RCC 7860 (cell line): ENCODE results near the gene PDE3B.
"Not testable (repeated sequence)": the region's sequence is repeated elsewhere in the genome, so short reads cannot be mapped to it uniquely, and the experiment has no call there.

ENCODE experiments used
- DNase-seq: peaks from one replicate; pipeline ENCODE4 v3.0.0-alpha.2; 2015; ENCODE audit warnings: low spot score
- FAIRE-seq: peaks from 2 replicates; lab custom pipeline; 2012; peaks lifted over from hg19 to GRCh38; lab: Jason Lieb, UNC

Gene PDE3B

DNA sequence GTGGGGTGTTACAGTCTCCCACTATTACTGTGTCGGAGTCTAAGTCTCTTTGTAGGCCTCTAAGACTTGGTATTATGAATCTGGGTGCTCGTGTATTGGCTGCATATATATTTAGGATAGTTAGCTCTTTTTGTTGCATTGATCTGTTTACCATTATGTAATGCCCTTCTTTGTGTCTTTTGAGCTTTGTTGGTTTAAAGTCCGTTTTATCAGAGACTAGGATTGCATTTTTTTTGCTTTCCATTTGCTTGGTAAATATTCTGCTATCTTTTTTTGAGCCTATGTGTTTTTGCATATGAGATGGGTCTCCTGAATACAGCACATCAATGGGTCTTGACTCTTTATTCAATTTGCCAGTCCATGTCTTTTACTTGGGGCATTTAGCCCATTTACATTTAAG is 97.6 kb downstream of the PDE3B start:
- no peak for FAIRE-seq
- no peak for DNase-seq

DNA sequence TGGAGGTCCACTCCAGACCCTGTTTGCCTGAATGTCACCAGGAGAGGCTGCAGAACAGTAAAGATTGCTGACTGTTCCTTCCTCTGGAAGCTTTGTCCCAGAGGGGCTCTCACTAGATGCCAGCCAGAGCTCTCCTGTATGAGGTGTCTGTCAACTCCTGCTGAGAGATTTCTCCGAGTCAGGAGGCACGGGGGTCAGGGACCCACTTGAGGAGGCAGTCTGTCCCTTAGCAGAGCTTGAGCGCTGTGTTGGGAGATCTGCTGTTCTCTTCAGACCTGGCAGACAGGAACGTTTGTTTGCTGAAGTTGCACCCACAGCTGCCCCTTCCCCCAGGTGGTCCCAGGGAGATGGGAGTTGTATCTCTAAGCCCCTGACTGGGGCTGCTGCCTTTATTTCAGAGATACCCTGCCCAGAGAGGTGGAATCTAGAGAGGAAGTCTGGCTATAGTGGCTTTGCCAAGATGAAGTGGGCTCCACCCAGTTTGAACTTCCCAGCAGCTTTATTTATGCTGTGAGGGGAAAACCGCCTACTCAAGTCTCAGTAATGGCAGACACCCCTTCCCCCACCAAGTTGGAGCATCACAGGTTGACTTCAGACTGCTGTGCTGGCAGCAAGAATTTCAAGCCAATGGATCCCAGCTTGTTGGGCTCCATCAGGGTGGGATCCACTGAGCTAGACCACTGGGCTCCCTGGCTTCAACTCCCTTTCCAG is 99.4 kb downstream of the PDE3B start:
- DNase-seq, result no peak
- FAIRE-seq, result no peak

DNA sequence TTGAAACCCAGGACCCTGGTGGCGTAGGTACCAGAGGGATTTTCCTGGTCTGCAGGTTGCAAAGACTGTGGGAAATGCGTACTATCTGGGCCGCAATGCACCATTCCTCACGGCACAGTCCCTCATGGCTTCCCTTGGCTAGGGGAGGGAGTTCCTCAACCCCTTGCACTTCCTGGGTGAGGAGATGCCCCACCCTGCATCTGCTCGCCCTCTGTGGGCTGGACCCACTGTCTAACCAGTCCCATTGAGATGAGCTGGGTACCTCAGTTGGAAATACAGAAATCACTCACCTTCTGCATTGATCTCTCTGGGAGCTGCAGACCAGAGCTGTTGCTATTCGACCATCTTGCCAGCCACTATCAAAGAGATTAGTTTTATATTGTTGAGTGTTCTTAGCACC is 100.1 kb downstream of the PDE3B start:
- FAIRE-seq, result not testable (repeated sequence)

DNA sequence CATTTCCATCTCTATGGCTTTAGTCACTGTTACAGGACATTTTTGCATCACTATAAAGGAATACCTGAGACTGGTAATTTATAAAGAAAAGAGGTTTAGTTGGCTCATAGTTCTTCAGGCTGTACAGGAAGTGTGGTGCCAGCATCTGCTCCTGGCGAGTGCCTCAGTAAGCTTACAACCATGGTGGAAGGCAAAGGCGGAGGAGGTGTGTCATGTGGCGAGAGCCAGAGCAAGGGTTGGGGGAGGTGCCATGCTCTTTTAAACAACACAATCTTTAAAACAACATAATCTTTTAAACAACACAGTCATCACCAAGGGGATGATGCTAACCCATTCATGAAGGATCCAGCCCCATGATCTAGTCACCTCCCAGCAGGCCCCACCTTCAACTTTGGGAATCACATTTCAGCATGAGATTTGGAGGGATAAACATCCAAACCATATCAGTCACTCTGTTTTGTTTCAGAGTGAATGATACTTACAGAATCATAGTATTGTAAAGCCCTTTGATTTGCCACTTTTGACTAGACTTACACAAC is 103.3 kb downstream of the PDE3B start:
- FAIRE-seq, result no peak

More for the DNA sequence above, 100.1 kb downstream of the PDE3B start:
- not testable (repeated sequence) for DNase-seq

DNA sequence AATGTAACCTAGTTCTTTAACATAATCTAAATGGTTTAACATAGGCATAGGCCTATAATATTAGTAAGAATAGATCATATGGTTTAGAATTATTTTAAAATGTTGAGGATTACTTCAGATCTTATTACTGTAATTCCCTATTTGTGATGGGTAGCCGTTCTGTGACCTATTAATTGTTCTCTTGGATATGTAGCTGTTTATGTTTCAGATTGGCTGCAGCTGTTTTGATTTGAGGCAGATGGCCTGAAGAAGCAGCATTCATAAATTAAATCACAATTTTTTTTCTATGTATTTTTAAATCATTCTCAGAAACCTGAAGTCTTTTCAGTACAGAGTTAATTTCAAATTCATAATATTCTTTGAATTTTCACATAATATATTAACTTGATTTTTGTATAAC is 104.5 kb downstream of the PDE3B start:
- DNase-seq (no peak), FAIRE-seq (no peak)

More for the DNA sequence above, 103.3 kb downstream of the PDE3B start:
- no peak for DNase-seq

DNA sequence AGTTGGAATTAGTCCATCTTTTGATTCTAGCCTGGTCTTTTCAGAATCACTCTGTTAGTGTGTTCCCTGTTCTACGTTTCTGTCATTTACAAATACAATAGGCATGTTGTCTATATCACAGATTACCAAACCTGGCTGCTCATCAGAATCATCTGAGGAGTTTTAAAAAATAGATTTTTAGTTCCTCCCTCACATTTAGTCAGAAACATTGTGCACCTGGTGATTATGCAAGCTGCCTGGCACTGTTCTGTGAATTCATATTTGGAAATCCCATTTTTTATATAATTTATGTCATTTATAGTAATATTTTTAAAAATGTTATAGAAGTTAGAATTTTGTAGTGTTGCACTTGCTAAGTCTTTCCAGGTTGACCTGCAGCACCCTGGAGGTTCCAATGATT is 107.3 kb downstream of the PDE3B start:
- no peak for DNase-seq
- no peak for FAIRE-seq

DNA sequence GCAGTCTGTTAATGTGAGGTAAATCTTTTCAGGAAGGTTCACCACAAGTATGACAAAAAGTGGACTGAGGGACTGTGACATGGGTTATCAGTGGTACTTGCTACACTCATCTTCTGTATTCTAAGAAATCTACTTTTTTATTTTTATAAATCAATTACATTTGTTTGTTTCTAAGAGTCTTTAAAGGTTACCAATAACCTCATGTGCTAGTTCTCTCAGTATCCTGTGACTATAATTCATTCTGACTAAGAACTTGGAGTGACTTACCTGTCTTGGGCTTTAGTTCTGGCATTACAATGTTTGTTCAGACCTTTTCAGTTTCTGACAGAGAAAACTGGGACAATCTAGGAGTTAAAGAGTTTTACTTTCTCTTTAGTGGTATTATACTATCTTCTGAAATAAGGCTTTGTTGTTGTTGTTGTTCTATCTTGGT is 108.4 kb downstream of the PDE3B start:
- FAIRE-seq (no peak), DNase-seq (no peak)

DNA sequence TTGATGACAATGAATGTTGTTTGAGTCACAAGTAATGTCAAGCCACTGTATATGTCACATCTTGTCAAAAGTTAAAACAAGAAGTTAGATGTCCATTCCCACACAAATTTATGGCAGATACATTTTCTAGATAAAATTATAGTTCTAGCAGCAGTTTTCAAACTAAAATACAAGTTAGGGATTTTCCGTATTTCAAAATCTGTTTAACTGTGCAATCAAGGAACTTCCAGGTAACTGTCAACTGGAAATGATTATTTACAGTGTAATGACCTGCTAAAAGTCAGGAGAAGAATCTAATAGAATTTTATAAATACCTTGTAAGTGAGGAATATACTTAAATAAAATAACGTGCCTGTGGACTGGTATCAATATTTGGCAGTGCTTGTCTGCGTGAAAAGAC is 111.5 kb downstream of the PDE3B start:
- FAIRE-seq, result no peak
- DNase-seq, result no peak

DNA sequence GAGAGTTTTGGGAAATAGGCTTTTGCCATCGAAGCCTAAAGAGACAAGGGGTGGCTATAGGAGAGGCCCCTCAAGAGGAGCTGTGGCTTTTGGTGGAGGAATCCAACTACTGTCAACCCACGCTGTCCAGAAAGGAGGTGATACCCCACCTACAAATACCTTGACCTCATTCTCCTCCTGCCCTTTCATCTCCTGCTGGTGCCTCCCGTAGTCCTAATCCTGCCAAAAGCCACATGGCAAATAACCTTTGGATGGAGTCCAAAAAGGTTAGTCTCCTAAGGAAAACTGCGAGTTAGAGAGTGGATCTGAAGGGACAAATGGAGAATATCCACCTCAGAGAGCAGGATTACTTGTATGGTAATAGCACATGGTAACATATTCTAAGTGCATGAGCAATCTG is 112.7 kb downstream of the PDE3B start:
- DNase-seq (no peak), FAIRE-seq (no peak)

DNA sequence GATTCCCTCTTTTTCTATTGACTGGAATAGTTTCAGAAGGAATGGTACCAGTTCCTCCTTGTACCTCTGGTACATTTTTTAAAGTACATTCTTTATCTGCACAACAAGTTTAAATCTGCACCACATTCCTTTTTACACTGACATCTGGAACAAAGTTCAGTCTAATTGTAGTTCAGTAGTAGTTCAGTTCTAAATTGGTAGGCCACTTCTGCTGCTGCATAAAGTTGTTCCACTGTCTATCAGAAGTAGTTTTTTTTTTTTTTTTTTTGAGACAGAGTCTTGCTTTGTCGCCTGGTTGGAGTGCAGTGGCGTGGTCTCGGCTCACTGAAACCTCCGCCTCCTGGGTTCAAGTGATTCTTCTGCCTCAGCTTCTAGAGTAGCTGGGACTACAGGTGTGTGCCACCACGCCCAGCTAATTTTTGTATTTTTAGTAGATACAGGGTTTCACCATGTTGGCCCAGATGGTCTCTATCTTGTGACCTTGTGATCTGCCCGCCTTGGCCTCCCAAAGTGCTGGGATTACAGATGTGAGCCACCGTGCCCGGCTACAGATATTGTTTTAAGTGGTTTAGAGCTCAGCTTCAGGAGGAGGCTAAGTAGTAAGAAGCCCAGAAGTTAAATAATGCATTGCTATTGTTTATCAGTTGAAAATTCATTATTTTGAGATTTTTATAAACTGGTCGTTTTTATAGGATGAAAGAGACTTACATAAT is 115.9 kb downstream of the PDE3B start:
- not testable (repeated sequence) for FAIRE-seq, DNase-seq

DNA sequence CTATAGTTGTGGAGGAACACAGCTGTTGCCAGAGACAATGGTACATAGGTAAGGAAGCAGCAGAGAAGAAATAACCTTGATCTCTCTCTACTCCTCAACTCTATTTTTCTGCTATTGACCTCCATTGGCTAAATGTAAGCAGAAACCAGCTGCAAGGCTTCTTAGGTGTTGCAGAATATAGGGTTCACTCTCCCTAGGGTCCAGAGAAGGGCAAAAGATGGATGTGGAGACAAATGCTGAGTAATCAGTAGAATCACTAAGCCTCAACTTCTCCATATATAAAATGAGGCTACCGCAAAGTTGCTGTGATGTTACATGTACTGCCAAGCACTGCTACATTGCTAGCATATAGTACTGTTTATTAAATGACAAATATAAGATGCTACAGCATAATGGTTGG is 120.6 kb downstream of the PDE3B start:
- FAIRE-seq (no peak), DNase-seq (no peak)

DNA sequence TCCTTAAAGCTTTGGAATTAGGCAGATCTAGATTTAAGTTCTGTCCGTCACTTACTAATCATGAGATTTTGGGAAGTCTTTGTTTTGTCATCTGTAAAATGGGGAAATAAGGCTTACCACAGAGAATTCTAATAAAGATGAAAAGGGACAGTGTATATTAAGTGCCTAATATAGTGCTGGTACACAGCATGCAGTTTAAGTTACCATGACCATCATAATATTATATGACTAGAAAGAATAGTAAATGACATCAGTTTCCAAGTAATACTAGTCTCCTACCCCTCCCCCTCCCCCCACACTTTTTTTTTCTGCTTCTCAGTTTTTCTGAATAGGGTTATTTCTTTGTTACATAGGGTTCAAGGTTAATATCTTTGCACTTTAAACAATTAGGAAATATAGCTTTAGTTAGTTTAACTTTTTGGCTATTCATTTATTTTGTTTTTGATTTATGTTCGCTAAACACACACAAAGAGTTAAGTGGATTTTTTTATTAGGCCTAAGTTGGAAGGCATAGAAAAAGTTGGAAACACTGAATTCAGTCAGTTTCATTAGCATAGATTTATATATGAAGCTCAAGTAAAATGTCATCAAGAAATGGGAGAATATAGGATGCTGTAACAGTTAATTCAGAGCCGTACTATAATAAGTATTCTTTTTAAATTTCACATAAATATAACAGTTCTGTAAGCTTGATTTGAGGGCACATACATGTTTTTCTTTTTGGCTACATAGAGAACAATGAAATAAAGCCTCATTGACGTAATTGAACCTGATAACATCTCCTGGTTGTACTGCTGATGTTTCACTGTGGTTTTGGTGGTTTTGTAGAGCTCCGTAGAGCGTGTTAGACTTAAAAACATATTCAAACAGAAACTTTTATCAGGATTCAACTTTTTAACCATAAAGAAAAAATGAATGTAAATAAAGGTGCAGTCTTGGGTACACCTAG is 121.2 kb downstream of the PDE3B start:
- no peak for FAIRE-seq
- DNase-seq, result no peak

DNA sequence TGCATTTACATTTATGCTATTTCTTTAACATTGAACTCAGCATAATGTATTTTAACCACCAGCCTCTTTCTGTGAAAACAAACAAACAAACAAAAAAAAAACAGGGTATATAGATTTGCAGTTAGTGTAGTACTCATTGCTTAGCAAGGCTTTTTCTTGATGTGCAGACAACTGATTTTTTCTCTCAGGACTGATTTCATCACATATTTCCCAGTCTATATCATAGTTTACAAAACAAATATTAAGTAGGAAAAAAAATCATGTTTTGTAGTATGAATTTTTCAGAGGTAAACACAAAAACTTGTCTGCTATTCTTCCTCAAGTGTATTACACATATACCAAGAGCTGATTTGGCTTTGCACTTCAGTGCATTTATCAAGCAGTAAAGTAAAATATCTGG is 123.0 kb downstream of the PDE3B start:
- FAIRE-seq (no peak), DNase-seq (no peak)

DNA sequence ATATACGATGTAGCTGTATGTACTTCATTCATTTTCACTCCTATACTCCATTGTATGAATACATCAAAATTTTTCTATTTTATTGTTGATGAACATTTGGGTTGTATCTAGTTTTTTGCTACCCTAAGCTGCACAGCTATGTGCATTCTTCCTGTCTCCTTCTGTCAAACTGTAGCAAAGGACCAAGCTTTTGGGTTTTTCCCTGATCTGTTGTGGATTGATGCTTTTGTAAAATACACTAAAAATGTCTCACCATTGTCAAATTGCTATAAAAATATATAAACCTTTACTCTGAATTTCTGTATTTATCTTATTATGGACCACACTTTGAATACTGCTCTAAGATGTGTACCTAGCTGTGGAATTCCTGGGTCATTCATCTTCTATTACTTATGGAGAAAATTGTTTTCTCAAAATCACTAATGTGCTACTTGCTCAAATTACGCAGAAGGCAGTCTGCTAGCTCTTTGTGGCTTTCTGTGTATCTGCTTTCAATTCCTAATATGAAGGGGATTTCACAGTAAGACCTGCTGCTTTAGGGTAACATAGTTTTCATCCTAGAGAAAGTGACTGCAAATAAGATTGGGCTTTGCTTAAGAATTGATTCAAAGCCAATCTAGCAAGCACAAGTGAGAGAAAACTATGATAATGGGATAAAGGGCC is 125.1 kb downstream of the PDE3B start:
- FAIRE-seq, result no peak

DNA sequence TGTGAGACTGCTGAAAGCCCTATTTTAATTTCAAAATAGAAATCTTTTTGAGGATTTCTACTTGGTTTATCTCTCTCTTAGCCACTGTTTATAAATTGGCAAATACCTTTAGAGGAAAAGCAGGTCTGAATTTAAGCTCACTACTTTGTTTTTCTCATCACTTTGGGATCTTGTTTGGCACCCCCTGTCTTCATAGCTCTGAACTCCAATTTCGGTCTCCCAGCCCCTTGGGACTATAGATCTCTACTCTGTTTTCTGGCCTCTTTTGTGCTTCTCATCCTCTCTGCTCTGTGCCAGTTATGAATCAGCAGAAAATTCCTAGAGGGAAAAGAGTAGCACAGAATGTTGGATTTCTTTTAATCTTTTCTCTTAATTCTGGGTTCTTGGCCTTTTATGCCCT is 130.2 kb downstream of the PDE3B start:
- FAIRE-seq (no peak), DNase-seq (no peak)

More for the DNA sequence above, 125.1 kb downstream of the PDE3B start:
- no peak for DNase-seq

DNA sequence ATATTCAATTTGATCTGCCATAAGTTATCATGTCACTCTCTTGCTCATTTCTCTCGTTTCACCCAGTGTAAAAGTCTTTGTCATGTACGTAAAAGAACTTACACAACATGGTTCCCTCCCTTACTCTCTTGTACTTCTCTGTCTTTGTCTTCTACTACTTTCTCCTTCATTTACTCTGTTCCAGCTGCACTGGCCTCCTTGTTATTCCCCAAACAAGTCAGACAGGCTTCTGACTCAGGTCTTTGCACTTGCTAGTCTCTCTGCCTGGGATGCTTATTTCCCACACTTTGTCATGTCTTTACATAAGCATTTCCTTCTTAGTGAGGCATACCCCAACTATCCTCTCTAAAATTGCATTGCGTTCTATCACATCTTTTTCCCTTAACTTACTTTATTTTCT is 131.1 kb downstream of the PDE3B start:
- no peak for FAIRE-seq
- DNase-seq, result no peak

DNA sequence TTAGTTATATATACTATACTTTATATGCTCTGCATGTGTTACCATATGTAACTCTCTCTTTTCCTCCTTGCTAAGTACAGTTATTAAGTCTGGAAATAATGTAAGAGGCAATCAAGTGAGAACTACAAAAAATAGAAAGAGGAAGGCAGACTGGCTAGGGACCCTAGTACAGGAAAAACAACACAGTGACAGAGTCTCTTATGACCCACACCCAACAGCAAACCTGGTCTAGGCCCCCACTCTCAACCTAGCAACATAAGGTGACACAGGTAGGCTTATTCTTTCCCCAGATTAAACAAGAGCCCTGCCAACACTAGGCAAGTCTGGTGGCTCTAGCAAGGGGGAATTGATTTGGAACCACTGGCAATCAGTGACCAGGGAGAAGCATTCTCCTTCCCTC is 132.3 kb downstream of the PDE3B start:
- no peak for FAIRE-seq
- DNase-seq, result no peak

DNA sequence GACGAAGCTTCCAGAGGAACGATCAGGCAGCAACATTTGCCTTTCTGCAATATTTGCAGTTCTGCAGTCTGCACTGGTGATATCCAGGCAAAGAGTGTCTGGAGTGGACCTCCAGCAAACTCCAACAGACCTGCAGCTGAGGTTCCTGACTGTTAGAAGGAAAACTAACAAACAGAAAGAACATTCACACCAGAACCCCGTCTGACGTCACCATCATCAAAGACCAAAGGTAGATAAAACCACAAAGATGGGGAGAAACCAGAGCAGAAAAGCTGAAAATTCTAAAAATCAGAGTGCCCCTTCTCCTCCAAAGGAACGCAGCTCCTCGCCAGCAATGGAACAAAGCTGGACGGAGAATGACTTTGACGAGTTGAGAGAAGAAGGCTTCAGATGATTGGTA is 134.9 kb downstream of the PDE3B start:
- not testable (repeated sequence) for FAIRE-seq, DNase-seq

DNA sequence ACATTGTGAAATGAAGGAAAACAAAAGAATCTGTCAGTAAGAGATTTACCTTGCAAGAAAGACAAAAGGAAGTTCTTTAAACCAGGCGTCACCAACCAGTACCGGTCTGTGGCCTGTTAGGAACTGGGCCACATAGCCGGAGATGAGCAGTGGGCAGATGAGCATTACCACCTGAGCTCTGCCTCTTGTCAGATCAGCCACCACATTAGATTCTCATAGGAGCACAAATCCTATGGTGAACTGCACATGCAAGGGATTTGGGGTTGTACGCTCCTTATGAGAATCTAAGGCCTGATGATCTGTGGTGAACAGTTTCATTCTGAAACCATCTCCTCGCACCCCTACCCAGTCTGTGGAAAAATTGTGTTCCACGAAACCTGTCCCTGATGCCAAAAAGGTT is 140.2 kb downstream of the PDE3B start:
- DNase-seq (no peak), FAIRE-seq (no peak)

DNA sequence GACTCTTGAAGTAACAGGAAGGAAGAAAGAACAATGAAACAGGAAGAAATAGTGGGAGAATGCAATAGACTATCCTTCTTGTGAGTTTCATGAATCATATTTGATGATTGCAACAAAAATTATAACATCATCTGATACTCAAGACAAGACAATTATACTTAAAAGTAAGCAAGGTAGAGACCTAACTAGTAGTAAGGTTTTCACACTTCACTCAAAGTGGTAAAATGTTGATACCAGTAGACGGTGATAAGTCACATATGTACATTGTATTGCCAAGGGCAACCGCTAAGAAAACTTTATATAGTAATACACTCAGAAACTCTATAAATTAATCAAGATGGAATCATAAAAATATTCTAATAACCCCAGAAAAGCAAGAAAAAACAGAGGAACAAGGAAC is 140.6 kb downstream of the PDE3B start:
- no peak for FAIRE-seq
- DNase-seq, result no peak
